HCT116 (cell line): ENCODE results near the gene TMEM175.

Experiments
- CEBPB ChIP-seq: IDR thresholded peaks from 2 replicates; pipeline ENCODE4 v1.6.1; 2012; ENCODE audit warnings: low read depth
- CTCF ChIP-seq, 3 experiments: fragments of 200-600 bp in 1 of 3; sonication (generic) in 1 of 3; IDR thresholded peaks in 2 of 3; conservative IDR thresholded peaks in 1 of 3; 2 replicates each; pipeline ENCODE4 v1.5.1; 2012 to 2017; ENCODE audit warnings: low read depth in 2 of 3, low read length in 2 of 3, antibody characterized with exemption in 1 of 3, borderline replicate concordance in 1 of 3, control low read depth in 1 of 3, mild to moderate bottlenecking in 1 of 3, mixed read lengths in 1 of 3, mixed run types in 1 of 3, moderate library complexity in 1 of 3; ENCODE audit not compliant: insufficient read depth in 1 of 3
- EGR1 ChIP-seq: IDR thresholded peaks from 2 replicates; pipeline ENCODE4 v1.6.1; 2012; ENCODE audit warnings: low read depth
- EZH2 ChIP-seq: fragments of 200-600 bp; sonication (generic); IDR thresholded peaks from 2 replicates; pipeline ENCODE4 v1.6.1; 2017; ENCODE audit warnings: antibody characterized with exemption, mixed run types
- EZH2phosphoT487 ChIP-seq: fragments of 200-600 bp; IDR thresholded peaks from 2 replicates; pipeline ENCODE4 v1.6.1; 2018; ENCODE audit warnings: antibody characterized with exemption, borderline replicate concordance
- JUND ChIP-seq: IDR thresholded peaks from 2 replicates; pipeline ENCODE4 v1.6.1; 2012
- POLR2A ChIP-seq: IDR thresholded peaks from 2 replicates; pipeline ENCODE4 v1.7.0; 2011; ENCODE audit warnings: borderline replicate concordance; ENCODE audit not compliant: insufficient read depth, insufficient read length; ENCODE audit errors: extremely low read depth
- POLR2AphosphoS5 ChIP-seq: IDR thresholded peaks from 2 replicates; pipeline ENCODE4 v1.6.1; 2011; ENCODE audit warnings: mild to moderate bottlenecking, low read depth, low read length, moderate library complexity
- SIN3A ChIP-seq: IDR thresholded peaks from 2 replicates; pipeline ENCODE4 v1.6.1; 2012; ENCODE audit warnings: low read depth
- SRF ChIP-seq: IDR thresholded peaks from 2 replicates; pipeline ENCODE4 v1.6.1; 2012; ENCODE audit warnings: low read depth
- ZFX ChIP-seq: fragments of 450-650 bp; IDR thresholded peaks from 2 replicates; pipeline ENCODE4 v1.6.1; 2017

- TF ChIP-seq CTCF (IDR thresholded peaks at IDR 0.05 in 2 of 3, conservative IDR thresholded peaks at IDR 0.05 in 1 of 3; ENCODE audit: borderline replicate concordance in 1 of 3, insufficient read depth in 1 of 3, low read depth in 2 of 3, low read length in 2 of 3) (no peak), JUND (no peak), SRF (no peak), POLR2AphosphoS5 (no peak), EZH2 (no peak), SIN3A (no peak), EZH2phosphoT487 (no peak), CEBPB (no peak), ZFX (no peak), POLR2A (no peak), EGR1 (no peak)
Measured at GRCh38 chr4:906339-907102, 25.7 kb upstream of the TMEM175 start.
